ENCODE data around the gene STPG1.

Gene STPG1

GRCh38 chr1:24339996-24340395 is 73.6 kb downstream of the STPG1 start:
- no peak for DNase-seq

GRCh38 chr1:24338447-24338846 is 75.1 kb downstream of the STPG1 start:
- no peak for DNase-seq

- DNase-seq = no peak
Observed at GRCh38 chr1:24337455-24337854, 76.1 kb downstream of the STPG1 start.

GRCh38 chr1:24336075-24336474 is 77.5 kb downstream of the STPG1 start:
- DNase-seq = no peak

GRCh38 chr1:24331961-24332673 is 81.5 kb downstream of the STPG1 start:
- no peak for DNase-seq

- no peak for DNase-seq
Observed at GRCh38 chr1:24329797-24330543, 83.6 kb downstream of the STPG1 start.

- DNase-seq = no peak
Observed at GRCh38 chr1:24329331-24329730, 84.3 kb downstream of the STPG1 start.

- DNase-seq = no peak
Observed at GRCh38 chr1:24327891-24328290, 85.7 kb downstream of the STPG1 start.

- DNase-seq = no peak
Observed at GRCh38 chr1:24327486-24327885, 86.1 kb downstream of the STPG1 start.

GRCh38 chr1:24325587-24326449 is 87.8 kb downstream of the STPG1 start:
- no peak for DNase-seq

GRCh38 chr1:24324903-24325302 is 88.7 kb downstream of the STPG1 start:
- DNase-seq = no peak

GRCh38 chr1:24323281-24323680 is 90.3 kb downstream of the STPG1 start:
- DNase-seq = no peak

GRCh38 chr1:24322470-24323177 is 91.0 kb downstream of the STPG1 start:
- no peak for DNase-seq

GRCh38 chr1:24321697-24322469 is 91.7 kb downstream of the STPG1 start:
- peak; percentile 40 for DNase-seq

GRCh38 chr1:24321126-24321525 is 92.5 kb downstream of the STPG1 start:
- DNase-seq = no peak

- DNase-seq = no peak
Observed at GRCh38 chr1:24319962-24320361, 93.6 kb downstream of the STPG1 start.

- DNase-seq = no peak
Observed at GRCh38 chr1:24319312-24319863, 94.2 kb downstream of the STPG1 start, which contains the start of gene GRHL3. TSS of gene GRHL3 (plus strand) at chr1:24319357. CDS start at chr1:24319552, 195 bp downstream.

- DNase-seq = no peak
Observed at GRCh38 chr1:24318615-24319311, 94.8 kb downstream of the STPG1 start.

GRCh38 chr1:24317956-24318614 is 95.5 kb downstream of the STPG1 start:
- DNase-seq = no peak

GRCh38 chr1:24317081-24317480 is 96.5 kb downstream of the STPG1 start:
- no peak for DNase-seq

Measured in NCI-H1092 treated with DMSO at 0.1 percent for 48 hours (cell line).